ENCODE data around the gene NAGA.
"Not testable (repeated sequence)": the region's sequence is repeated elsewhere in the genome, so short reads cannot be mapped to it uniquely, and the experiment has no call there.

The NAGA gene

GRCh38 chr22:42076764-42077485, 6.3 kb upstream of the NAGA start:
- DNase-seq (ENCODE audit: insufficient read length, low spot score) (no peak), FAIRE-seq (no peak)
- no peak for TF ChIP-seq POLR2A (IDR thresholded peaks at IDR 0.05; ENCODE audit: low read depth, low read length)
- TF ChIP-seq PAX5 (IDR thresholded peaks at IDR 0.05; ENCODE audit: insufficient read depth, low read length, severe bottlenecking): no peak
- TF ChIP-seq TAF1 (IDR thresholded peaks at IDR 0.05; ENCODE audit: low read depth, low read length): no peak
- no peak for TF ChIP-seq POU2F2 (IDR thresholded peaks at IDR 0.05; ENCODE audit: low read depth, low read length)
- no peak for TF ChIP-seq SPI1 (IDR thresholded peaks at IDR 0.05; ENCODE audit: low read depth, low read length)
- TF ChIP-seq POLR2AphosphoS5 (IDR thresholded peaks at IDR 0.05; ENCODE audit: low read depth, low read length): no peak

GRCh38 chr22:42074846-42075676, 4.4 kb upstream of the NAGA start:
- FAIRE-seq: peak; percentile 41
- no peak for TF ChIP-seq POLR2AphosphoS5 (IDR thresholded peaks at IDR 0.05; ENCODE audit: low read depth, low read length)
- no peak for TF ChIP-seq SPI1 (IDR thresholded peaks at IDR 0.05; ENCODE audit: low read depth, low read length)
- TF ChIP-seq POLR2A (IDR thresholded peaks at IDR 0.05; ENCODE audit: low read depth, low read length): no peak
- no peak for TF ChIP-seq TAF1 (IDR thresholded peaks at IDR 0.05; ENCODE audit: low read depth, low read length)
- no peak for TF ChIP-seq PAX5 (IDR thresholded peaks at IDR 0.05; ENCODE audit: insufficient read depth, low read length, severe bottlenecking)
- no peak for TF ChIP-seq POU2F2 (IDR thresholded peaks at IDR 0.05; ENCODE audit: low read depth, low read length)
- DNase-seq (ENCODE audit: insufficient read length, low spot score): no peak

DNA sequence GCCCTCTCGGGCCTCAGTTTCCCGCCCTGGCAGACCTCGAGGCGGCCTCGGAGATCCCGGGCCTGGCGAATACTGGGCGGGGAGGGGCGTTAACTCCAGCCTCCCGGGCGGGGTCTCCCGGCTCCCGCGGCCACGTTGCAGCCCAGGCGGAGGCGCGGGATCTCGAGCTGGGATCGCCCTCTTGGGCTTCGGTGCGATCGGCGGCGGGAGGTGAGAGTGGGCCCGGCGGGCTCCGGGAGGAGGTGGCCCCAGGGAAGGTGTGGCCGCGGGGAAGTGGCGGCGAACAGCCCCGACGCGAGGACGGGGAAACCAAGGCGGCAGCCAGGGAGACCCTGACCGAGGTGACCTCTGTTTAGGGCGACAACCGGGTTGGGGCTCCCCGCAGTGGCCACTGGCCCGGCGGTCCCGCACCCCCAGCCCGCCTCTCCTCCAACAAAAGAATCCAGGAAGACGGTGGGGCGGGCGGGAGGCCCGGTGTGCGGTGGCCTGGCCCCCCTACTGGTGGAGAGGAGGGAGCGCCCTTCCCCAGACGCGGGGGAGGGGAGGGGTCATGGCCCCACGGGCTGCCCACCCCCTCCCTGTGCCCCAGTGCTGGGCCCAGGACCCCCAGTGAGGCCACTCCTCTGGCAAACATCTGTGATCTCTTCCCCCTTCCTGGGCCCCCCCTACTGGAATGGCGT, 3.7 kb upstream of the NAGA start, which contains the start of gene PHETA2:
Gene PHETA2, plus strand, starts transcription at position 117 of the 680 bp plus-strand sequence. CDS start 3,046 bp downstream, outside the sequence.
- TF ChIP-seq POU2F2 (IDR thresholded peaks at IDR 0.05; ENCODE audit: low read depth, low read length): no peak
- TF ChIP-seq POLR2A (IDR thresholded peaks at IDR 0.05; ENCODE audit: low read depth, low read length): no peak
- TF ChIP-seq PAX5 (IDR thresholded peaks at IDR 0.05; ENCODE audit: insufficient read depth, low read length, severe bottlenecking): no peak
- TF ChIP-seq TAF1 (IDR thresholded peaks at IDR 0.05; ENCODE audit: low read depth, low read length): no peak
- no peak for TF ChIP-seq SPI1 (IDR thresholded peaks at IDR 0.05; ENCODE audit: low read depth, low read length)
- no peak for TF ChIP-seq POLR2AphosphoS5 (IDR thresholded peaks at IDR 0.05; ENCODE audit: low read depth, low read length)
- FAIRE-seq (peak; percentile 51), DNase-seq (ENCODE audit: insufficient read length, low spot score) (no peak)

DNA sequence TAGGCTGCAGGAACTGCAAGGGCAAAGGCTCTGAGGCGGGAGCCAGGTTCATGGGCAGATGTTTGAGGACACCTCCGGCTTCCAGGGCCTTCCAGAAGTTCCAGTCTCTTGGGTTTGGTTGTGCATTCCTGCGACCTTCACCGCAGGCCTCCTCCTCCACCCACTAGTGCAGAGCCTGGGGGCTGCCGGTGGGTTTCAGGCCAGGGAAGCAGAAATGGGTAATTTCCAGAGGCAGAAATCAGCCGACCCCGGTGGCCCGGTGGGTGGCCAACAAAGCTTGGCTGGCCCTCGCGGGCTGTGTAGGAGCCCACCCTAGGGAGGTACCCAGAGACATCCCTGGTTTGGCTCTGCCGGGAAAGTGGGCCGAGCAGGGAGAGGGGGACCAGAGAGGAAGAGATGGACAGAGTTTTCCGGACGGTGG, 3.0 kb upstream of the NAGA start:
- DNase-seq (ENCODE audit: insufficient read length, low spot score): no peak
- no peak for TF ChIP-seq POLR2AphosphoS5 (IDR thresholded peaks at IDR 0.05; ENCODE audit: low read depth, low read length)
- no peak for TF ChIP-seq SPI1 (IDR thresholded peaks at IDR 0.05; ENCODE audit: low read depth, low read length)
- no peak for TF ChIP-seq POU2F2 (IDR thresholded peaks at IDR 0.05; ENCODE audit: low read depth, low read length)
- TF ChIP-seq PAX5 (IDR thresholded peaks at IDR 0.05; ENCODE audit: insufficient read depth, low read length, severe bottlenecking): no peak
- no peak for TF ChIP-seq POLR2A (IDR thresholded peaks at IDR 0.05; ENCODE audit: low read depth, low read length)
- TF ChIP-seq TAF1 (IDR thresholded peaks at IDR 0.05; ENCODE audit: low read depth, low read length): no peak
- FAIRE-seq: no peak

GRCh38 chr22:42072606-42073330, 2.2 kb upstream of the NAGA start:
- FAIRE-seq (peak; percentile 23), DNase-seq (ENCODE audit: insufficient read length, low spot score) (no peak)
- TF ChIP-seq TAF1 (IDR thresholded peaks at IDR 0.05; ENCODE audit: low read depth, low read length) (no peak), POLR2A (IDR thresholded peaks at IDR 0.05; ENCODE audit: low read depth, low read length) (no peak), PAX5 (IDR thresholded peaks at IDR 0.05; ENCODE audit: insufficient read depth, low read length, severe bottlenecking) (no peak), POLR2AphosphoS5 (IDR thresholded peaks at IDR 0.05; ENCODE audit: low read depth, low read length) (no peak), POU2F2 (IDR thresholded peaks at IDR 0.05; ENCODE audit: low read depth, low read length) (no peak), SPI1 (IDR thresholded peaks at IDR 0.05; ENCODE audit: low read depth, low read length) (no peak)

GRCh38 chr22:42071508-42071907, 896 bp upstream of the NAGA start:
- not testable (repeated sequence) for DNase-seq (ENCODE audit: insufficient read length, low spot score); FAIRE-seq

GRCh38 chr22:42069801-42070516, 653 bp downstream of the NAGA start:
- DNase-seq (ENCODE audit: insufficient read length, low spot score): peak; percentile 38
- TF ChIP-seq PAX5 (IDR thresholded peaks at IDR 0.05; ENCODE audit: insufficient read depth, low read length, severe bottlenecking) (no peak), SPI1 (IDR thresholded peaks at IDR 0.05; ENCODE audit: low read depth, low read length) (peak; percentile 75), POU2F2 (IDR thresholded peaks at IDR 0.05; ENCODE audit: low read depth, low read length) (no peak), TAF1 (IDR thresholded peaks at IDR 0.05; ENCODE audit: low read depth, low read length) (no peak)
- no peak for FAIRE-seq

DNA sequence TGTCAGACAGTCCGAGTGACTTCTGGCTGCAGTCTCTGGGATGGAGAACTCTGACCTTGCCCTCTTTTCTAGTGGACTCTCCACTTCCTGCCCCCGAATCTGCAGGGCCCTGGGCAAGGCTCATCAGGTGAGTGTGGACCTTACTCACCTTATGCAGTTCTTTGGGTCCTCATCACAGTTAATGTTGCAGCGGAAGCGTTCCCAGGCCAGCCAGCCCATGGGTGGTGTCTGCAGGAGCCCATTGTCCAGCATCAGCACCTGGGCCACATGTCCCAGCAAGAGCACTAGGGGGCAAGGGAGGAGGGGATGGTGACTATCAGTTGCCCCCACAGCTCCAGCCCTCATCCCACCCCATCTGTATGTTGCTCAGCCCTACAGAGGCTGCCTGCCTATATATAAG, 2.3 kb downstream of the NAGA start:
- TF ChIP-seq POU2F2 (IDR thresholded peaks at IDR 0.05; ENCODE audit: low read depth, low read length): no peak
- FAIRE-seq (no peak), DNase-seq (ENCODE audit: insufficient read length, low spot score) (no peak)
